Activated CD4-positive, alpha-beta T cell treated with anti-CD3 and anti-CD28 coated beads, Interleukin-2, amount 10 ng/mL, durations not matched to agents 24 days and 14 days (primary cell): ENCODE measurements around the gene NEDD4. TPM values are rescaled to one million over a fixed set of nuclear protein-coding genes. Genes with fewer than 3 reads are reported as not detected.
"Not testable (repeated sequence)": the region's sequence is repeated elsewhere in the genome, so short reads cannot be mapped to it uniquely, and the experiment has no call there.

Experiments
- DNase-seq: peaks from one replicate; pipeline ENCODE4 v3.0.0; 2022
- H3K27ac Mint-ChIP-seq: one replicate; pipeline ENCODE4 v1.8.0; 2022; ENCODE audit warnings: mild to moderate bottlenecking, mixed read lengths
- H3K27me3 Mint-ChIP-seq: one replicate; pipeline ENCODE4 v1.8.0; 2022; ENCODE audit warnings: mixed read lengths
- H3K36me3 Mint-ChIP-seq: one replicate; pipeline ENCODE4 v1.8.0; 2022; ENCODE audit warnings: low read depth, mild to moderate bottlenecking, mixed read lengths
- H3K4me1 Mint-ChIP-seq: one replicate; pipeline ENCODE4 v1.8.0; 2021; ENCODE audit warnings: mixed read lengths
- H3K4me3 Mint-ChIP-seq: one replicate; pipeline ENCODE4 v1.8.0; 2022; ENCODE audit warnings: mild to moderate bottlenecking, moderate library complexity, mixed read lengths
- H3K9me3 Mint-ChIP-seq: one replicate; pipeline ENCODE4 v1.8.0; 2021; ENCODE audit warnings: mixed read lengths
- intact Hi-C: fragments of 100-400 bp; cut with micrococcal nuclease; formaldehyde crosslinking; loops from one replicate; pipeline ENCODE4 v1.15.1; 2023
- total RNA-seq: library from RNA; stranded (reverse); gene quantifications from 2 replicates; pipeline ENCODE4 v1.2.3, GENCODE V29; 2022

The NEDD4 gene
- total RNA-seq, 1 donor from 2014 or later, result 9.5 TPM

DNA sequence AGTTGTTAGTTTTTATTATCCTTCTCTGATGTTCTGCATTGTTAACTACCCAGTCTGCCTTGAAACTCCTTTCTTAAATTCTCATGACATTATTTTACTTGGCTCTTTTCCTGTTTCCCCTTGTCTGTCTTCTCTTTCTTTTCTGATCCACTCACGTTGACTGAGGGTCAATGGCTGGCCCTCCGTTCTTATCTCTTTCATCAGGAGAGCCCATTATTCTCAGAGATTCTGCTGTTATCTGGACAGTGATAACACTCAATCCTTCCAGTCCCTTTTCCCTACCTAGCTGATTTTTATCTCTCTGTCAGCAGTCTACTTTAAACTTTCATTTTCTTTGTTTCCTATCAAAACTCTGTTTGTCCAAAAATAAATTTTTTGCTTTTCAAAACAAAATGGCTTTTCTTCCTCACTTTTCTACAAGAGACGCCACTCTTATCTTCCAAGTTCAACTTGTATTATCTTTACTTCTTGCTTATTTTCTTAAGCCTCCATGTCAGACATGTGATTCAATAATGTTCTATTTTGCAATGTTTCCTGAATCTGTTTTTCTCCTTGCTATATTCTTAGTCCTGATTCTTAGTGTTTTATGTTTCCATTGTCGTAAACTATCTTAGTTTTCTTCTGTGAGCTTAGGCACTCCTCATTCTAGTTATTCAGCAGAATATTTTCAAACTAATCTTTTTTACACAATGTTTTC is 120.2 kb downstream of the NEDD4 start:
- Mint-ChIP-seq H3K27me3 (no peaks in the 10 kb centered on the region), H3K4me3 (no peak overlapping the region), H3K9me3 (no peaks in the 10 kb centered on the region), H3K27ac (no peak overlapping the region), H3K36me3 (no peaks in the 10 kb centered on the region), H3K4me1 (peaks cover 2% of the 10 kb centered on the region)
- intact Hi-C loops, result no loop called here
- DNase-seq, result no peak

DNA sequence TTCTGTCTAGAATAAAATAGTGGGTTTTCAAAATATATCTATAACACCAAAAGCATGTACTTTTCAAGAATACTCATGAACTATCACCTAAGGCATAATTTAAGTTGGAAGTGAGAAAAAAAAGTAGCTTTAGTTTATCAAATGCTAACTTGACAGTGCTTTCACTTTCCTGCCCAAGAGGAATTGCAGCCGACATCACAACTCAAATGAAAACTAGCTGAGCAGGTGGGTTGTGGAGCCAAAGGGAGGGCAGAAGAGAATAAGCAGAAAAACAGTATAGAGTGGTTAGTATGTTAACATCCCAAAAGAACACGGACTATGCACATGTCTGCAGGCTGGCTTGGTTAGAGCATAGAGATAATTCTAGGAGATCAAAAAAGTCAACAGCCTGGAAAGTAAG is 120.9 kb downstream of the NEDD4 start:
- no peaks in the 10 kb centered on the region for H3K27me3 Mint-ChIP-seq
- no peaks in the 10 kb centered on the region for H3K9me3 Mint-ChIP-seq

DNA sequence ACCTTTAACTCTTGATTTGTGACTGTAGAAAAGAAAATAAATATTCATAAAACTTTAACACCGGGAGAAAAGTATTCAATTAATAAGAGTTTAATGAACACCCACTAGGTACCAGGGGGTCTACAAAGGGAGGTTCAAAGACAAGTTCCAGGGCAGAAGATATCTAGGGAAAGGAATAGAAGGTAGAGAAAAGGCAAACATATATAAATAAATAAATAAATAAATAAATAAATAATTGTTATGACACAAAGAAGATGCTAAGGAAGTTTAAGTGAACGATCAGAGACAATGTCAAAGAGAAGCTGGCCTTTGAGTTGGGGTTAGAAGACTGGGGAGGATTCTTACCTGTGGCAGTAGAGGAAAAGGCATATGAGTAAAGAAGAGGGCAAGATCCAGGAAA is 123.8 kb downstream of the NEDD4 start:
- H3K4me3 Mint-ChIP-seq, result no peak overlapping the region
- H3K27me3 Mint-ChIP-seq, result no peaks in the 10 kb centered on the region
- H3K36me3 Mint-ChIP-seq, result no peaks in the 10 kb centered on the region
- DNase-seq, result no peak
- intact Hi-C loops, result no loop called here
- peaks cover 2% of the 10 kb centered on the region for H3K4me1 Mint-ChIP-seq
- no peaks in the 10 kb centered on the region for H3K9me3 Mint-ChIP-seq
- no peak overlapping the region for H3K27ac Mint-ChIP-seq

More for the DNA sequence above, 120.9 kb downstream of the NEDD4 start:
- Mint-ChIP-seq H3K4me1 (peaks cover 2% of the 10 kb centered on the region), H3K27ac (no peak overlapping the region), H3K36me3 (no peaks in the 10 kb centered on the region), H3K4me3 (no peak overlapping the region)
- intact Hi-C loops, result no loop called here
- no peak for DNase-seq

DNA sequence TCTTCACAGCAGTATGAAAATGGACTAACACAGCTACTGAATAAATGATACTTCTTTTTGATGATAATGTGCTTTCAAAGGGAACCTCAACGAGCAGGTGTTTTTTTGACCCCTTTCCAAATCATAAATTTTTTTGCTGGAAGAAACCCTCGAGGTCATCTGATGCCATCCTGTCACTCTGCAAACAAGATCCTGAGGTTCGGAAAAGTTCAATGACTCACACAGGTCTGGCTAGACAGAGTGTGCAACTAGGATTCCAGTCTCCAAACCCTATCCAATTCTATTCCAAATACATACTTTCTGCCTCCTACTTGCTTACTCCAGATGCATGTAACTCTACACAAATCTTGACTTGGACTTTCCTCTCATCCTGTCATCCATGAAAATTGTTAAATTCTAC is 124.7 kb downstream of the NEDD4 start:
- no peaks in the 10 kb centered on the region for H3K9me3 Mint-ChIP-seq
- intact Hi-C loops, result no loop called here
- no peak overlapping the region for H3K4me3 Mint-ChIP-seq
- no peak overlapping the region for H3K27ac Mint-ChIP-seq
- H3K27me3 Mint-ChIP-seq, result no peaks in the 10 kb centered on the region
- DNase-seq, result no peak
- H3K4me1 Mint-ChIP-seq, result peaks cover 2% of the 10 kb centered on the region
- no peaks in the 10 kb centered on the region for H3K36me3 Mint-ChIP-seq

DNA sequence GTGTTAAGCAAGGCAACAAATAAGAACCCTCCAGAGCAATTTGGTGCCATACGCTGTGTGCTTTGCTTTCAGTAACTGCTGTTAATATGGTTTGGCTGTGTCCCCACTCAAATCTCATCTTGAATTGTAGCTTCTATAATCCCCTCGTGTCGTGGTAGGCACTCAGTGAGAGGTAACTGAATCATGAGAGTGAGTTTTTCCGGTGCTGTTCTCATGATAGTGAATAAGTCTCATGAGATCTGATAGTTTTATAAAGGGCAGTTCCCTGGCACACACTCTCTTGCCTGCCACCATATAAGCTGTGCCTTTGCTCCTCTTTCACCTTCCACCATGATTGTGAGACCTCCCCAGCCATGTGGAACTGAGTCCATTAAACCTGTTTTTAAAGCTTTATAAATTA is 125.1 kb downstream of the NEDD4 start:
- H3K27me3 Mint-ChIP-seq, intact Hi-C loops, H3K4me3 Mint-ChIP-seq, H3K9me3 Mint-ChIP-seq, H3K27ac Mint-ChIP-seq, H3K4me1 Mint-ChIP-seq, H3K36me3 Mint-ChIP-seq, DNase-seq: not testable (repeated sequence)

DNA sequence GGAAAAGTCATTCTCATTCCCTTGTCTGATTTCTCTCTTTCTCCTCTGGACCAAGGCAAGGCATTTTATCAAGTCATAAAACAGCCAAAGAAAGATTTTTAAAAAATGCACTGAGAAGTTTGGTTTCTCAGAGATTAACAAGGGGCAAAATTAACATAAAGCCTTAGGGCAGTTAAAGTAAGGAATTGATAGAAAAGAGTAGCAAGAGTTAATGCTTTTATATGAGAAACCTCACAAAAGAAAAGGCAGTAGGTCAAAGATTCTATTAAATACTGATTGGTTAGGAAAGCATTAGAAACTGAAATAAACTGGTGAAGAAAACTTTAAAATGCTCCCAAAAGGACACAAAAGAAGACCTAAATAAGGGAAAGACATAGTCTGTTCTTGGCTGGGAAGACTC is 129.5 kb downstream of the NEDD4 start:
- no peaks in the 10 kb centered on the region for H3K27me3 Mint-ChIP-seq
- intact Hi-C loops, result no loop called here
- H3K27ac Mint-ChIP-seq, result no peak overlapping the region
- peaks cover 2% of the 10 kb centered on the region for H3K36me3 Mint-ChIP-seq
- H3K4me1 Mint-ChIP-seq, result no peaks in the 10 kb centered on the region
- no peak for DNase-seq
- H3K9me3 Mint-ChIP-seq, result no peaks in the 10 kb centered on the region
- no peak overlapping the region for H3K4me3 Mint-ChIP-seq

DNA sequence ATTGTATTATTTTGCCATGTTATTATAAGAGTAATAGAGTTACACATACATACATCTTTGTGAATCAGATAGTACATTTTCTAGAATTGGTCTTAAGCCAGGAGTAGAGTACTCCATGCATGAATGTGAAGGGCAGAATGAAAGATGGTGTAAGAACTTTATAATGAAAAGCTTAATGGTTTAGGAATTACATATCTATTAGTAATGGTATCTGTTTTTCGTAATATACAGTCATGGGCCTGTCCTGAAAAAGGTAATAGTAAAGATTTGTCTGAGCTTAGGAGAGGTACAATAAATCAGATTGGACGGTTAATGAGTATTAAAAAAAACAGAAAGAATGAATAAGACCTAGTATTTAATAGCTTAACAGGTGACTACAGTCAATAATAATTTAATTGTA is 132.3 kb downstream of the NEDD4 start:
- H3K27ac Mint-ChIP-seq, result no peak overlapping the region
- no peaks in the 10 kb centered on the region for H3K4me1 Mint-ChIP-seq
- H3K36me3 Mint-ChIP-seq, result peaks cover 3% of the 10 kb centered on the region
- intact Hi-C loops, result no loop called here
- H3K4me3 Mint-ChIP-seq, result no peak overlapping the region
- no peak for DNase-seq
- H3K9me3 Mint-ChIP-seq, result no peaks in the 10 kb centered on the region
- H3K27me3 Mint-ChIP-seq, result no peaks in the 10 kb centered on the region

DNA sequence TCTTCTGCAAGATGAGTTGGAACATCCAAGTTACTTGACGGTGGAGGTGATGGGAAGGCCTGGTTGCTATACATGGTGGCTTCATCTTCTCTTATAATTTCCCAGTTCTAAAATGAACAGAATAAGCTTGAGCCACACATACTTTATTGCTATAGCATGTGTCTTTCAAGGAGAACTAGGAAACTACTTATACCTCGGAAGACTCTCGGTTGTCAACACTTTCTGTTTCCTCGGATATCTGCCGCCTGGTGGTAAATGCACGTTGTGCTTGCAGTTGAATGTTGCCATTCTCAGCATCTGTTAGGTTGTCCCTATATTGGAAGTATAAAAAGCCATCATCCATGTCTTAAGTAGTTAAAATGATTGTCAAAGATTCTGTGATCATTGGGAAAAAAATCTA is 132.9 kb downstream of the NEDD4 start:
- H3K27me3 Mint-ChIP-seq, result no peaks in the 10 kb centered on the region
- DNase-seq, result no peak
- no peaks in the 10 kb centered on the region for H3K4me1 Mint-ChIP-seq
- no peak overlapping the region for H3K27ac Mint-ChIP-seq
- H3K4me3 Mint-ChIP-seq, result no peak overlapping the region
- intact Hi-C loops, result no loop called here
- H3K9me3 Mint-ChIP-seq, result no peaks in the 10 kb centered on the region
- H3K36me3 Mint-ChIP-seq, result peaks cover 3% of the 10 kb centered on the region

DNA sequence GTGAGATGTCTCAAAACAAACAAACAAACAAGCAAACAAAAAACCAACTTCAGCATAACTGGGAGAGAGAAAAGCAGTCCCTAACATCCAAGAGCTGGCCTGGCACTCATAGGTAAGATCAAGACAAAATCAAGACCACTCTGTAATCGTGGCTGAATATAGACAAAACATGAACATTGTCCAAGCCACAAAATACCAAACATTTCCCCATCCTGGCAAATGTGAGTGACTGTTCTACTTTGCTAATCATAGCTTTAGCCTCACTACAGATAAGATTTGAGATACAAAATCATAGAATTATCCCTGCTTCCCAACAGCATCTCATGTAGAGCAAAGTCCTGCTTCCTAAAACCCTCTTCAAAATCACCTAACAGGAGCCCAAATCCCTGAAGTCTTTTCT is 133.7 kb downstream of the NEDD4 start:
- no peak overlapping the region for H3K27ac Mint-ChIP-seq
- H3K9me3 Mint-ChIP-seq, result no peaks in the 10 kb centered on the region
- H3K4me3 Mint-ChIP-seq, result no peak overlapping the region
- H3K36me3 Mint-ChIP-seq, result peaks cover 3% of the 10 kb centered on the region
- intact Hi-C loops, result no loop called here
- no peaks in the 10 kb centered on the region for H3K27me3 Mint-ChIP-seq
- no peaks in the 10 kb centered on the region for H3K4me1 Mint-ChIP-seq
- DNase-seq, result no peak

DNA sequence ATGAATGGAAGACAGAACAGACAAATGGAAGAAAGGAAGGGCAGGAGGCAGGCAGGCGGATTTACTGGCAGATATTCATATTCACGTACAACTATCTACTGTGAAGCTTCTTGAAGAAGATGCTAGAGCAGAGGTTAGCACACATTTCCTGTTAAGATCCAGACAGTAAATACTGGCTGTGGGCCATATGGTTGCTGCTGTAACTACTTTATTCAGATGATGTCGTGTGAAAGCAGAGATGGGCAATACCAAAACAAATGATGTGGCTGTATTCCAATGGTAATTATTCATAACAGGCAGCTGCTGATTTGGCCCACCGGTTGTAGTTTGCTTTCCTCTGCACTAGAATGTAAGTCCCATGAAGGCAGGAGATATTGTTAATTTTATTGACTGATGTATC is 134.8 kb downstream of the NEDD4 start:
- Mint-ChIP-seq H3K9me3 (no peaks in the 10 kb centered on the region), H3K27ac (no peak overlapping the region), H3K4me1 (no peaks in the 10 kb centered on the region), H3K36me3 (peaks cover 3% of the 10 kb centered on the region), H3K4me3 (no peak overlapping the region), H3K27me3 (no peaks in the 10 kb centered on the region)
- intact Hi-C loops, result no loop called here
- DNase-seq, result no peak

DNA sequence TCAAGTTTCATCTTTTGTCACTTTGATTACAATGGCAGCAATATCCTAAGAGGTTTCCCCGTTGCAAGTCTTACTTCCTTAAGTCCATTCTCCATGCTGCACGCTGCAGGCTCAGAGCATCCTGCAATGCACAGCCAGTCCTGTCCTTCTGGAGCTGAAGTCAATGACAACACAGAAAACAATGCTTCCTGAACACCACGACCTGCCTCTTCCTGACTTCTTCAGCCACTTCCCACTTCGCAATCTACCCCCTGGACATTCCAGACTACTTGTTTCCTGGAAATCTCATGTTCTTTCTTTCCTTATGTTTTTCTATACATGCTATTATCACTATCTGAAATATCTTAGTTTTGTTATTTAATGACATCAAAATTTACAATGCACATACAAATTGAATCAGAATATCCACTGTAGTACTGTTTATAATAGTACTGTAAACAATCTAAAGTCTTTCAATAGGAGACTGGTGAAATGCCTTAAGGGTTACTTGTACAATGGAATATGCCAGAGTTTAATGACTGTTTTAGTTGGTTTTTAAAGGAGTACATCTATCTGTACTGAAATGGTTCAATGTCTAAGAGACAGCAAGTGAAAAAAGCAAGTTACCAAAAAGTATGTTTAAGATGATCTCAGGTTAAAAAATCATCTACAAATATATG is 136.8 kb downstream of the NEDD4 start:
- no peak overlapping the region for H3K27ac Mint-ChIP-seq

DNA sequence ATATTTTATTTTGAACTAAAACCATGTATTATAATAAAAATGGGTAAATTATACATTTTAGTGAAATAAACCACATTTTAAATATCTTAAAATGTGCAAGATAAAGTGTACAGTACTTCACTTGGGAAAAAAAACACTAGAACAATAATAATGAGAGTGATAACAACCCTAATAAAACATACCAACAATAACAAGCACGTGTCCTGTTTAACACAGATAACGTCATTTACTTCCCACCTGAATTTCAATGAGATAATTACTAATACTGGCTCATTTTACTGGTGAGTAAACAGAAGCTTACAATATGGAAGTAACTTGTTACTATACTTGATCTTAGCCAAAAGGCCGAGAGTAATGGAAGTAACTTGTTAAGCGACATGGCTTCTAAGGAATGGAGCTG is 140.3 kb downstream of the NEDD4 start:
- H3K4me3 Mint-ChIP-seq, result no peak overlapping the region
- no peaks in the 10 kb centered on the region for H3K27me3 Mint-ChIP-seq
- intact Hi-C loops, result no loop called here
- H3K9me3 Mint-ChIP-seq, result no peaks in the 10 kb centered on the region
- H3K4me1 Mint-ChIP-seq, result no peaks in the 10 kb centered on the region
- DNase-seq, result no peak
- peaks cover 2% of the 10 kb centered on the region for H3K36me3 Mint-ChIP-seq
- no peak overlapping the region for H3K27ac Mint-ChIP-seq

More for the DNA sequence above, 136.8 kb downstream of the NEDD4 start:
- no peak for DNase-seq
- H3K27me3 Mint-ChIP-seq, result no peaks in the 10 kb centered on the region
- H3K4me1 Mint-ChIP-seq, result no peaks in the 10 kb centered on the region
- H3K9me3 Mint-ChIP-seq, result no peaks in the 10 kb centered on the region
- intact Hi-C loops, result no loop called here
- peaks cover 5% of the 10 kb centered on the region for H3K36me3 Mint-ChIP-seq
- H3K4me3 Mint-ChIP-seq, result no peak overlapping the region

DNA sequence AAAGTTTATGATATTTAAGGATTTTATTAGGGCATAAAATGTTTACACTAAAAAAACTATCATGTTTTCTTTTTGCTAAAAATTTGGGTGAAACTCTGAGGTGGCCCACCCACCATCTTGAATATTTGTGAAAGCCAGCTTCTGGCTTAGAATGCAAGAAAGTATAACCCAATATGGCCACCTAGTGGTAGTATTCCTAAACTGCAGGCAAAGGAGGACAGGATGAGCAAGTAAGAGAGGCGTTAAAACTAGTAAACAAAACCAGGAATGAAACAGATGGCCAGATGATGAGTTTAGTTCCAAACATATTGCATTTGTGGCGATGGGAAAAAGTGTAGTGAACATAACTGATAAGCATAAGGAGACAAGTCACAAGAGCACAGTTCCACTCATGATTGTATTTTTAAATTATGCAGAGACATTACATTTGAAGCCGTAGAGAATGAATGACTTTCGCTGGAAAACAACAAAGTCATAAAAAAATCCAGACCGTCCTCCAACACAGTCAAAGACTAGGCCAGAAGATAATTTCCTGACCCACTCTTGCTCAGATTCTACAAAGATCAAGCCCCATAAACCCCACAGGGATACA is 147.2 kb downstream of the NEDD4 start:
- no peaks in the 10 kb centered on the region for H3K27me3 Mint-ChIP-seq

DNA sequence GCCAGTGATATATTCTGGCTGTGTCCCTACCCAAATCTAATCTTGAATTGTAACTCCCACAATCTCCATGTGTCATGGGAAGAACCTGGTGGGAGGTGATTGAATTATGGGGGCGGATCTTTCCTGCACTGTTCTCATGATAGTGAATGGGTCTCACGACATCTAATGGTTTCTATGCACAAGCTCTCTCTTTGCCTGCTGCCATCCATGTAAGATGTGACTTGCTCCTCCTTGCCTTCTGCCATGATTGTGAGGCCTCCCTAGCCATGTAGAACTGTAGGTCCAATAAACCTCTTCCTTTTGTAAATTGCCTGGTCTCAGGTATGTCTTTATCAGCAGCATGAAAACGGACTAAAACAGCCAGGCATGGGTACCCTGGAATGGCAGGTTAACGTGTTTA is 150.5 kb downstream of the NEDD4 start:
- DNase-seq, intact Hi-C loops, H3K9me3 Mint-ChIP-seq, H3K27me3 Mint-ChIP-seq, H3K27ac Mint-ChIP-seq, H3K4me3 Mint-ChIP-seq, H3K4me1 Mint-ChIP-seq: not testable (repeated sequence)
- H3K36me3 Mint-ChIP-seq, result peaks cover 10% of the 10 kb centered on the region

More for the DNA sequence above, 147.2 kb downstream of the NEDD4 start:
- no peaks in the 10 kb centered on the region for H3K4me1 Mint-ChIP-seq
- intact Hi-C loops, result loop anchor here (1.0 kb wide), 2 partner anchors 57 to 198 kb away; no protein-coding TSS in a partner anchor
- no peak overlapping the region for H3K4me3 Mint-ChIP-seq
- peaks cover 5% of the 10 kb centered on the region for H3K36me3 Mint-ChIP-seq
- peak; percentile 90 for DNase-seq
- H3K27ac Mint-ChIP-seq, result no peak overlapping the region
- no peaks in the 10 kb centered on the region for H3K9me3 Mint-ChIP-seq
